Body of pancreas (tissue), 4 donors: ENCODE results near the gene CPB1. TPM values are rescaled to one million over a fixed set of nuclear protein-coding genes. Genes with fewer than 3 reads are reported as not detected.

ENCODE experiments used
- ATAC-seq: fragments of 150-250 bp; one replicate; pipeline ENCODE4 v1.9.1; 2016
- DNase-seq, 4 donors: peaks; one replicate each; pipeline ENCODE4 v3.0.0-alpha.2; 2019
- H3K27ac ChIP-seq, 4 donors: fragments of 200-600 bp; sonication (generic); 1 replicate in 3 of 4; 2 replicates in 1 of 4; pipeline versions ENCODE4 v1.5.1 to v1.6.1; 2016 to 2019; ENCODE audit warnings: mild to moderate bottlenecking in 1 of 4, mixed read lengths in 1 of 4, moderate library complexity in 1 of 4
- H3K27me3 ChIP-seq, 2 donors: fragments of 200-600 bp; sonication (generic); one replicate each; pipeline ENCODE4 v1.6.0; 2016; ENCODE audit warnings: mild to moderate bottlenecking in 1 of 2
- H3K36me3 ChIP-seq, 2 donors: fragments of 200-600 bp; sonication (generic); replicated peaks in 1 of 2; 2 replicates each; pipeline ENCODE4 v1.5.1; 2016; ENCODE audit warnings: low read depth in 2 of 2; ENCODE audit not compliant: insufficient read depth in 1 of 2
- H3K4me1 ChIP-seq: fragments of 200-600 bp; sonication (generic); one replicate; pipeline ENCODE4 v1.6.0; 2016
- H3K4me3 ChIP-seq, 2 donors: fragments of 200-600 bp; sonication (generic); 1 replicate in 1 of 2; 2 replicates in 1 of 2; pipeline ENCODE4 v1.5.1; 2016 to 2019
- H3K9me3 ChIP-seq, 3 donors: fragments of 200-600 bp; sonication (generic); 1 replicate in 2 of 3; 2 replicates in 1 of 3; pipeline ENCODE4 v1.5.1; 2016
- POLR2A ChIP-seq, 3 donors: fragments of 450-650 bp; IDR thresholded peaks; one replicate each; pipeline ENCODE4 v1.6.1; 2016; ENCODE audit warnings: antibody characterized with exemption in 3 of 3, mild to moderate bottlenecking in 2 of 3
- WGBS, 2 donors: methylation state at CpG; one replicate each; pipeline ENCODE4 v1.1.5; 2017; 5-methylcytosine and 5-hydroxymethylcytosine counted together
- intact Hi-C: fragments of 100-400 bp; cut with DNase I; formaldehyde crosslinking; loops from one replicate; pipeline ENCODE4 v1.15.1; 2023
- total RNA-seq, 2 donors: library from RNA; depleted of rRNA; stranded (reverse); fragments of >200 nt; gene quantifications; one replicate each; pipeline ENCODE4 v1.1.0, GENCODE V29; 2016
- TF ChIP-seq, protein P1 (sequence below), 7 experiments: fragments of 450-650 bp in 4 of 7; fragments of 200-600 bp in 3 of 7; sonication (generic) in 3 of 7; IDR thresholded peaks; one replicate each; pipeline ENCODE4 v1.5.1; 2016 to 2019; ENCODE audit warnings: antibody characterized with exemption in 7 of 7

CPB1 gene
- total RNA-seq, 2 donors from 2014 or later, result 8,425 to 24,571 TPM

DNA sequence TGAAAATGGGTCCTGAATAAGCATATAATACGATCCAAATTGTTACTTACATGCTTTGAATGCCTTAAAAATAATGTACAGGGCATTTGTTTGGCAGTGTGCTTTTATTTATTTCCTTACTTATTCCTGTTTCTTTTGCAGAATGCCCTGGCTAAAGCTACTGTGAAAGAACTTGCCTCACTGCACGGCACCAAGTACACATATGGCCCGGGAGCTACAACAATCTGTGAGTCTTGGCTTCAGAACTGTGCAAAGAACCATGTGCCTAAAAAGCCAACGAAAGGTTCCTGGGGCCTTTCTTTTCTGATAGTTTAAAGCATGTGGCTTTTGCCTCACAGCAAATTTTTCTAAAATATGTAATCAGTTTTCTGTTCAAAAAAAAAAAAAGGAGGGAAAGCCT lies 29.7 kb downstream of the CPB1 start:
- Histone ChIP-seq H3K4me1 (peaks cover 50% of the 10 kb centered on the region), H3K36me3 (peaks cover 0 to 6% of the 10 kb centered on the region in 2 donors), H3K9me3 (no peaks in the 10 kb centered on the region), H3K4me3 (no peak overlapping the region), H3K27me3 (no peaks in the 10 kb centered on the region), H3K27ac (peak overlapping the region in 3 of 4 donors; percentile 34 to 58 (median 34))
- no peak for DNase-seq
- ATAC-seq, result no peak
- TF ChIP-seq, protein P1, sequence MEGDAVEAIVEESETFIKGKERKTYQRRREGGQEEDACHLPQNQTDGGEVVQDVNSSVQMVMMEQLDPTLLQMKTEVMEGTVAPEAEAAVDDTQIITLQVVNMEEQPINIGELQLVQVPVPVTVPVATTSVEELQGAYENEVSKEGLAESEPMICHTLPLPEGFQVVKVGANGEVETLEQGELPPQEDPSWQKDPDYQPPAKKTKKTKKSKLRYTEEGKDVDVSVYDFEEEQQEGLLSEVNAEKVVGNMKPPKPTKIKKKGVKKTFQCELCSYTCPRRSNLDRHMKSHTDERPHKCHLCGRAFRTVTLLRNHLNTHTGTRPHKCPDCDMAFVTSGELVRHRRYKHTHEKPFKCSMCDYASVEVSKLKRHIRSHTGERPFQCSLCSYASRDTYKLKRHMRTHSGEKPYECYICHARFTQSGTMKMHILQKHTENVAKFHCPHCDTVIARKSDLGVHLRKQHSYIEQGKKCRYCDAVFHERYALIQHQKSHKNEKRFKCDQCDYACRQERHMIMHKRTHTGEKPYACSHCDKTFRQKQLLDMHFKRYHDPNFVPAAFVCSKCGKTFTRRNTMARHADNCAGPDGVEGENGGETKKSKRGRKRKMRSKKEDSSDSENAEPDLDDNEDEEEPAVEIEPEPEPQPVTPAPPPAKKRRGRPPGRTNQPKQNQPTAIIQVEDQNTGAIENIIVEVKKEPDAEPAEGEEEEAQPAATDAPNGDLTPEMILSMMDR (IDR thresholded peaks at IDR 0.05), result no peak
- TF ChIP-seq POLR2A (IDR thresholded peaks at IDR 0.05), result no peak
- intact Hi-C loops, result no loop called here
- 33 to 43% methylated on average over 4 of the region's 4 CpGs for WGBS, 2 donors

DNA sequence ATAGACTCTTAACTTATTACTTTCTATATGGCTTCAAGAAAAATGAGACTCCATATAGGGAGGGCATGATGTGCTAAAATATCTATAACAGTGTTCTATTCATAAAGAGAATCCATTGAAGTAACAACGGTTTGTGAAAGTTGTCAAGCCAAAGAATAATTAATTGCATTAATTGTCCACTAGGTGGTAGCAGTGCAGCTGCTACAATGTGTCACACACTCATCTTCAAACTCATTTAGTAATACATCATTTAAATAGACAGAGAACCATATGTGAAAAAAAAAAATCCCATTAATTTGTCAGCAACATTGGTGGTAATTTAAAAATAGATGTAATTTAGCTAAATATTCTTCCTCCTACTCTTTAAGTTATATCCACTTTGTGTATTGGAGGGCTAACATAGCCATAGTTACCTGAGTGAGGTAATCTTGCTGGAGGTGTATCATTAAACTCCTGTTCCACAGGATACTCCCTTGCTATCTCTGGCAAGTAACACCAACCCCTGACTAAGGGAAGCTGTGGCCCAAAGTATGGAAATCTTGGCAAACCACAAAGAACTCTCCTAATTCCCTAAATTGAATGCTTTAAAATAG lies 33.8 kb downstream of the CPB1 start:
- intact Hi-C loops, result loop anchor here (10.0 kb wide), 1 partner anchor 83 kb away; no protein-coding TSS in a partner anchor
- Histone ChIP-seq H3K27me3 (no peaks in the 10 kb centered on the region), H3K27ac (peak overlapping the region in 2 of 4 donors; percentile 61 to 70), H3K9me3 (no peaks in the 10 kb centered on the region), H3K4me1 (peaks cover 30% of the 10 kb centered on the region), H3K4me3 (no peak overlapping the region), H3K36me3 (peaks cover 0 to 4% of the 10 kb centered on the region in 2 donors)
- WGBS, 2 donors, result 0% methylated on average over 1 of the region's 1 CpG
- DNase-seq, result no peak
- peak in 1 of 3 donors; percentile 35 for TF ChIP-seq POLR2A (IDR thresholded peaks at IDR 0.05)
- TF ChIP-seq, protein P1 (IDR thresholded peaks at IDR 0.05), result peak; percentile 55 to 93 (median 80)
- ATAC-seq, result peak; percentile 47

DNA sequence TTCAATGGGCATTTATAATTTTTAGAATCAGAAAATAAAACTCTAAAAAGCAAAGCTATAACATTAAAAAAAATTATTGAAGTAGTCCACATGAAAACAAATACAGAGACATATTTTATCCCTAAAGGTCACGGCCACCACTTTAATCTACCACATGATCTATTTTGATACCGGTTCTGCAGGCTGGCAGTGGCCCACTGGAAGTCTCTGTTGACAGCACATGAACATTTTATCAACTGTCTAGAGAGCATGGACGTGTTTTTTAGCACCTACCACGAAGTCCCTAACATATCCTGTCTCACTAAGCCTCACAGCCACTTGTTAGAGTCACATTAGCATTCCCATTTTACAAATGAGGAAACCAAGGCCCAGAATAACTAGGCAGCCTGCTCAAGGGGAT lies 35.7 kb downstream of the CPB1 start:
- H3K4me3 ChIP-seq, result no peak overlapping the region
- peak overlapping the region in 3 of 4 donors; percentile 45 to 61 (median 51) for H3K27ac ChIP-seq
- intact Hi-C loops, result loop anchor here (10.0 kb wide), 1 partner anchor 82 kb away; no protein-coding TSS in a partner anchor
- no peak for TF ChIP-seq POLR2A (IDR thresholded peaks at IDR 0.05)
- TF ChIP-seq, protein P1 (IDR thresholded peaks at IDR 0.05), result no peak
- peaks cover 30% of the 10 kb centered on the region for H3K4me1 ChIP-seq
- peaks cover 0 to 2% of the 10 kb centered on the region in 2 donors for H3K36me3 ChIP-seq
- ATAC-seq, result no peak
- no peaks in the 10 kb centered on the region for H3K9me3 ChIP-seq
- no peak for DNase-seq
- H3K27me3 ChIP-seq, result no peaks in the 10 kb centered on the region
- 9 to 19% methylated on average over 4 of the region's 4 CpGs for WGBS, 2 donors

DNA sequence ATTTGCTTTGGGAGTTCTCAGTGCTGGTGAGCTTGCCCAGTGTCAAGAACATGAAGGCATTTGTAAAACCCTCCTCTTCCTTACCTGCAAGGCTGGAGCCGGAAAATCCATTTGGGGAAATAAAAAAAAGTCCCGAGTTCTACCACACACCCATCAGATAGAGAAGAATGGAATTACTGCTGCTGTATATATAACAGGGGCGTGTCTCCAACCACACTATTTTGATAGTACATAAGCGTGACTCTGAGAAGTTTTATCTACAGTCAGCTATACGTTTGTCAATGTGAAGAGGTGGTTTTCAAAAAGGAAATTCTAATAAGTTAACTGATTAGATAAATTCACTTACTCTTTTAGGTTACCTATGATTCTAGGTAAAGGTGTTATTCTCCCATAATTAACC lies 36.2 kb downstream of the CPB1 start:
- intact Hi-C loops, result loop anchor here (10.0 kb wide), 1 partner anchor 81 kb away; no protein-coding TSS in a partner anchor
- no peak for ATAC-seq

More for the DNA sequence above, 36.2 kb downstream of the CPB1 start:
- Histone ChIP-seq H3K27me3 (no peaks in the 10 kb centered on the region), H3K36me3 (no peaks in the 10 kb centered on the region), H3K4me3 (no peak overlapping the region), H3K9me3 (no peaks in the 10 kb centered on the region), H3K27ac (peak overlapping the region in 3 of 4 donors; percentile 45 to 61 (median 51)), H3K4me1 (peaks cover 33% of the 10 kb centered on the region)
- 24 to 37% methylated on average over 5 of the region's 5 CpGs for WGBS, 2 donors
- TF ChIP-seq, protein P1 (IDR thresholded peaks at IDR 0.05), result no peak
- no peak for TF ChIP-seq POLR2A (IDR thresholded peaks at IDR 0.05)
- no peak for DNase-seq
